HG03571 (cell line): Measurements from ENCODE around the gene POLR1A.
"Not testable (repeated sequence)": the region's sequence is repeated elsewhere in the genome, so short reads cannot be mapped to it uniquely, and the experiment has no call there.

Experiments
- ATAC-seq: cut with Tn5 transposase; IDR thresholded peaks from one replicate; pipeline ENCODE4 v1.9.1; 2021; ENCODE audit not compliant: unreplicated experiment

Gene POLR1A

DNA sequence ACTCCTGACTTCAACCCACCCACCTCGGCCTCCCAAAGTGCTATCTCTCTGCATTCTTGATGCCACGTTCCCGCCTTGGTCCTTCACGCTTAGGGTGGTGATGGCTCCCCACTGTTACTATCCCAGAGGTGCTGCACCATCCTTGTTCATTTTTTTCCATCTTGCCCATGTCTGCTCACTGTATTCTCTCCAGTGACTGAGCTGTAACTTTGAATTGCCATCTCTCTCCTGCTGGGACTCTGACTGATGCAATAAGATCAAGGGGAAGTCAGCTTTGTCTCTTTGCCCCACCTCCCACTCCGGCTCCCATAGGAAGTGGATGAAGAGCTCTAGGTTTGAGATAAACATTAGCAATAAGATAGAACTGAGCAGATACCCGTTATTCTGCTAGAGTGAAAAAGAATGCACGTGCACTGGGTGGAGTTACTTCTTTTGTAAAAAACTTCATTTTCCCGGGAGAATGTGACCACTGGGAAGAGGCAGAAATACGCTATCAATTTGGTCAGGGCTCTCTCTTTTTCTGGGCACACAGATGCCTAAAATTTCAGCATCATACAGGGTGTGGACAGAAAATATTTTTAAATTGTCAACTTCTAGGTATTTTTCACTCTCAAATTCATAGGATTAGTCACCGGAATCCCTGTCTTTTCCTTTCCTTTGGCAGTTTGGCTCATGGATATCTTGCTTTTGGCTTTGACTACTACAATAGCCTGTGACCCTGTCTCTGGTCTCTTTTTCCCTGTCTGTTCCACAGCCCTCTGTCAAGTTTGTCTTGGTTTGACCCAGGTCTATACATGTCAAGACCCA, 105.4 kb downstream of the POLR1A start:
- ATAC-seq = no peak

DNA sequence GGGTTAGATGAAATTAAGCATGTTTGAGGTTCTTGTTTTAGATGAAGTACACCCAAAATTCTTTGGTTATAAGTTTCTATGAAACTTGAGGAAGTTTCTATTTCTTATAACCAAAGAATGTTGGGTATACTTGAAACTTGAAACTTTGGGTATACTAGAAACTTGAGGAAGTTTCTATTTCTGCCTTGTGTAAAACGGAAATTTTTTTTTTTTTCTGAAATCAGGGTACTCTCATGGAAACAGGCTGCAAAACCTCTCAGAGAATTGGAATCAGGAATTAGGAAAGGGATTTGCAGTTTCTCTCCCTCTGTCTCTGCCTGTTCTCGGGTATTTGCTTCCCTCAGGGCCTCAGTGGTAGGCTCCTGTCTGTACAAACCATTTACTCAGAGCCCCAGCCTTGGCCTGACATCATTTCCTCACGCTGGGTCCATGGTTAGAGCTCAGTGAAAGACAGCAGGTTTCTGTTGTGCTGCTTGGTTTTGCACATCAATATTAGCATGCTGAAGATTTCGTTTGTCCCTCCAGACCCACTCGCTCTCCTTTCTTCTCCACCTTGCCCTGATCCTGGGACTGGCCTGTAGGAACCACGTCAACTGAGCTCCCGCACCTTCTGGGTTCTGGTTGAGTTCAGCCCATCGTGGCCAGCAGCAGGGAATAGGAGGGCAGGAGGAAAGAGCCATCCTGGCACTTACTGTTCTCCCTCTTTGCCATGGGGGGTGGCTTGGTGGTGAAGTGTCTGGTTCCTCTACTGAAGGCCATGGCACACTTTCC, 106.4 kb downstream of the POLR1A start:
- ATAC-seq = peak; percentile 69

DNA sequence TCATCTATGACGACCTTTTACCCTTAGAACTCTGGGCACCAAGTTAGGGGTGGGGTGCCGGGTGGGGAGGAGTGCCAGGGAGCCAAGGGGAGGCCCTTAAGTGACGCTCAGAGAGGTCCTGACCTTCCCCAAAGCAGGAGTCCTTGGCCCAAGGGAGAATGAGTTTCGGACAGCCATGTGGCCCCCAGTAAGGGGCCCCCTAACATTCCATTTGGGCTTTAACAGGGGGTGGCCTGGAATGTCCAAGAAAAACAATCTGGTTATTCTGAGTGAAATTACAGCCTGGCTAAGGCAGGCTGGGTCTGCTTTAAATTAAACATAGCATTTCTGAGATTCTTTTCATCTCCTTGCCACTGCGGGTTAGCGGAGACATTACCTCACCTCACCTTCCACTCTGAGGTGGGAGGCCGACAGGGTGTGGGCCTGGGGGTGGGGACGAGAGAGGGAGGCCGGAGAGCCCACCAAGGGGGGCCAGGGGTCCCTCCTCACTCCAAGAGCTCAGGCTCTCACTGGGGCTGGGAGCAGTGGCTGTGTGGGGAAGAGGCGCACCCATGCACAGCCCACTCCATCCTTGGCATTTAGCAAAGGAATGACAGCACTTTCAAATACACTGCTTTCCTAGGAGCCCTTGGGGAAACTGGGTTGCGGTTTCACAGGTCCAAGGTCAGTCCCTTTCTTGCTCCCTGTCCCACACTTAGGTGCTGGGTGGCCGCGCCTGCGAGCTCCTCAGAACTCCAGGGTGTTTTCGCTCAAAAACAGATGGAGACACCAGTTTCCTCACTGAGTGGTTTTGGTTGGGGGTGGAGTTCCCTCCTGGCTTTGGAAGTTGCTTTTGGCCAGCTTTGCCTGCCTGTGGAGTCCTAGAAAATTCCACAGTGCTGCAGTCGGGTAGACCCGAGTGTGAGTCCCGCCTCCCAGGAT, 107.4 kb downstream of the POLR1A start:
- no peak for ATAC-seq

DNA sequence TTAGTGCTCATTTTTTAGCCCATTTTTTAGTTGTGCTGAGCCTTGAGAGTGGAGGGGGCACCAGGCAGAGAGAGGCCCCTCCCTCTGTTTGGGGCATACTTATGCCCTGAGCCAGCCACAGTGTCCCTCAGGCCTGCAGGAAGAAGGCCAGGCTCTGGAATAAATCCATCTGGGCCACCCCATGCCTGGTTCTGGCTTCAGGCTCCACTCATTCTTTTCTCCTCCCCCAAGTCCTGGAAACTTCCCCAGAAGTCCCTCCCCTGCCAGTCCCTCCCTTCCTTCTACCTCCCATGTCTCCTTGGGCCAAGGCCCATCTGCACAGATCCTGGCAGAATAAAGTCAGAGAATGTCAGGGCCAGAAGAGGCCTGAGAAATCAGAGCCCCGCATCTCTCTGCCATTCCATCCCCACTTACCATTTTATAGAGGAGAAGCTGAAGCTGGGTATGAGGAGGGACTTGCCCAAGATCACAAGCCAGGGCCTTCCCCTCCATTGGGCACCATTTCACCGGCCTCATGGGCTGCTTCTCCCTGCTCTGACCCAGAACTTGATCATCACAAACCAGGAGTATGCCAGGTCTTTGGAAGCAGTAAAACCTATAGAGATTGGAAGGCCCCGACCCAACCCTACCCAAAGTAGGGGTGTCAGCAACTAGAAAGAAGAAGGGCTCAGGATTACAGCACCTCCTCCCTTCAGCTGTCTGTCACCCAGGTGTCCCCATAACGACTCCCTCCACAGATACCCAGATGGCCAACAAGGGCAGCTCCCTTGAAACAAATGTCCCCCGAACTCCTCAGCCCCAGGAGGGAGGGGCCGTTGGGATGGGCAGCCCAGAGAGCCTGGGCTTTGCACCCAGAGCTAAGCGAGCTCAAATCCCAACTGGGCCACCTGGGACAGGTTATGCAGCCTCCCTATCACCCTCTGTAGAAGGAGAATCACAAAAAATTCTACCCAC, 108.4 kb downstream of the POLR1A start:
- ATAC-seq = no peak

DNA sequence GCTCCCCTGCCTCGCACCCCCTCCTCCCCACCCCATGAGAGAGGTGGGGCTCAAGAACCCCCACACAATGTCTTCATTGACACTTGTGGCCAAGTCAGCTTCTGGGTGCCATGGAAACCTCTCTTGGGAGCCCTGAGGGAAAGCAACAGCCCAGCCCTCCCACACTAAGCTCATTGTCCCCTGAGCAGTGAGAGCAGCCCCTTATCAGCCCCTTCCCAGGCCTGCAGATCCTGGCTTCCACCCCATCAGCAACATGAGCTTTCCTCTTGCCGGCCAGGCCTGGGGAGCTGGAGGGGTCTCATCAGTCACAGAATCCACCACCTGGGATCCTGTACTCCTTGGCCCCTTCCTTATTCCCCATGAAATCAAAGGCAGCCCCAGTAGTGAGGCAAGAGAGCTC, 109.1 kb downstream of the POLR1A start:
- no peak for ATAC-seq

DNA sequence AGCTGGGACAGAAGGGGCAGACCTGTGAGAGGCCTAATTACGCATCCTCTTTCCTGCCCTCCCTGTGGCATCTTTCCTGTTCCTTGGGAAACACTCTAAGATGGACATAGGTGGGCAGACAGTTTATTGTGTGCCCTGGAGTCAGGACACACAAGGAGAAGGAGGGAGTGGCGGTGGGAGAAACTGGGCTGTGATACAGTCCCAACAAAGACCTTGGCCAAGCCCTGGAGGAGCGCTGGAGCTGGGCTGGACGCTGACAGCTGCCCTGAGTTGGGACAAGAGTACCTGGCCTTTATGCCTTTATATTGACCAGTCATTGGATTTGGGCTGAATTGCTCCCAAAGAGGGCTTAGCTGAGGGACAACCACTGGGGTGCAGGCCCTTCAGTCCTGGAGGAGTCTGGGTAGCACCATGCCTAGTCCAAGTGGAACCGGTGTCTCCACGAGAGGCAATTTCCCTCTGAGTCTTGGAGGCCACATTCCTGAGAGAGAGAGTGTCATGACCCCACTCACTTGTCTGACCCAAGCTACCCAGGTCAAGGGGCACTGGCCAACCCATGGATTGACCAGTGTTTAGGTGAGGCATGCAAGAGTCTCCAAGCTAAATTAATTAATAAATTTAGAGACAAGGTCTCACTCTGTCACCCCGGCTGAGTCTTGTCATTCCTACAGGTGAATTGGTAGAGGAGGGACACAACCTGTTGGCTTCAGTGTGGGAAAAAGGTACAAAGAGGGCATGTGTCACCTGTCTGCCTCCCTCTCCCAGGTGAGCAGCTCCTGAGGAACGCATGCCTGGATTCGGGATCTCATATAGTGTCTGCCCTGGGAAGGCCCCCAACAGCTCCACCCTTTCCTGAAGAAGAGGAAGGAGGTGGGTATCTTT, 109.8 kb downstream of the POLR1A start:
- ATAC-seq = no peak

DNA sequence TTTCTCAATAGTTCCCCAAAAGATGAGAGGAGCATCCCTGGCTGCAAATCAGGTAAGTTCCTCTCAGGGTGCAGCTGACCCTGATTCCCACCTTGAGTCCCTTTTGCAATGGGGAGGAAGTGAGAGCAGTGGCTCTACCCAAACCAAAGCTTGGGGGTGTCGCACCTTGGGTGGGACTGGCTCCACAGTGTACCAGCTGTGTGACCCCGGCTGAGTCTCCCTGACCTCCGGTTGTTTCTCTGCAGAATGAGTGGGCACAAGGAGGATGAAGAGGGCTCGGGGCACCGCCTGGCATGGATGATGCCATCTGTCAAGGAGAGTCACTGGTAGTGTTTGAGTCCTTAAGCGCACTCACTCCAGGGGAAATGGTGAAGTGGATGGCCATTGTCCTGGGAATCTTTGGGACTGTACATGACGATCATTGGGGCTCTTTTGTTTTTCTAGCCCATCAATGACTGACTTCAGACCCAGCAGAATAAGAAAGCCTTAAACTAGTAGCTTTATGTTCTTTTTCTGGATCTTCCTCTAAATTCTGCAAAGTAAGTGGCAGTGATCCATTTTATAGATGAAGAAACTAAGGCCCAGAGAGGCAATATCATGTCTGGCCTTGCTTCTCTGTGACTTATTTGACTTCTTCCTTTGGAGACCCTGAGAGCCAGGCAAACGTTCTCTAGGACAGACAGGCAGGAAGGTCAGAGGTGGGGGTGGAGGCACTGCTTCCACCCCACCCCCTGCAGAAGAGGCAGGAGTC, 110.6 kb downstream of the POLR1A start:
- no peak for ATAC-seq

DNA sequence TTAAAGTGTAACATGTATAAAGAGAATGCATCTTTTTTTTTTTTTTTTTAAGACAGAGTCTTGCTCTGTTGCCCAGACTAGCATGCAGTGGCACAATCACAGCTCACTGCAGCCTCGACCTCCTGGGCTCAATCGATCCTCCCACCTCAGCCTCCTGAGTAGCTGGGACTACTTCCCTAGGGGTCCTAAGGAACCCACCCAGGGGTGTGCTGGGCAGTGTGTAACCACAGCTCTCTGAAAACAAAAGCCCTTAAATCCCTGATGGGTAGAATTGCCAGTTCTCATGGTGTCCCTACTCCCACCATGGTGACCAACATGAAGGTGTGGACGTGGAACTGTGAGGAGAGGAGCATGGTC, 111.3 kb downstream of the POLR1A start:
- peak; percentile 6 for ATAC-seq

DNA sequence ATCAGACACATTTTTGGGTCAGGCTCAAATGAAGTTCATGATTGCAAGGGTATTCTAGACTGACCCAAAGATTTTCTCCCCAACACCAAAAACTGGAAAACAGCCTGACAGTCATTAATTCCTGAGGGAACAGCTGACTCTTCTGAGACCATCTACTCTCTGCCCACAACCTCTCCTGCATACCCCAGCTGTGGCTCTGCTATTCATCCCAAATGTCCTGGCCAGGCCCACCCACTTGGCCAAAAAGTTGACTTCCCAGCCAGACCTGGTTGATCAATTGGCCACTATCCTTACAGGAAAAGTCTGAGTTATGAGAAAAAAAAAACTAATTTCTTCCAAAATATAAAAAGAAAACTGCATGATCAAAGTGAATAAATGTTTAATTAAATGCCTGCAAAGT, 113.1 kb downstream of the POLR1A start:
- no peak for ATAC-seq

DNA sequence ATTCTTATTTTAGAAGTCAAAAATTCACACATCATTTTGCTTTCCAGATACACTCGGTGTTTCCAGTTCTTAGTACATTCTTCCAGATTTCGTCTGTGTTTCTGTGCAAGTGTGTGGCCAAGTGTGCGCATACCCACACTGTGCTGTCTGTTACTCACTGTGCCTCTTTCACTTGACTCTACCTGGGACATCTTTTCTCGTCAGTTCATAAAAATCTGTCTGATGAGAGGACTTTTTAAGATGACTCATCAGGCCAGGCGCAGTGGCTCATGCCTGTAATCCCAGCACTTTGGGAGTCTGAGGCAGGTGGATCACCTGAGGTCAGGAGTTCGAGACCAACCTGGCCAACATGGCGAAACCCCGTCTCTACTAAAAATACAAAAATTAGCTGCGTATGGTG, 113.6 kb downstream of the POLR1A start:
- ATAC-seq = not testable (repeated sequence)

DNA sequence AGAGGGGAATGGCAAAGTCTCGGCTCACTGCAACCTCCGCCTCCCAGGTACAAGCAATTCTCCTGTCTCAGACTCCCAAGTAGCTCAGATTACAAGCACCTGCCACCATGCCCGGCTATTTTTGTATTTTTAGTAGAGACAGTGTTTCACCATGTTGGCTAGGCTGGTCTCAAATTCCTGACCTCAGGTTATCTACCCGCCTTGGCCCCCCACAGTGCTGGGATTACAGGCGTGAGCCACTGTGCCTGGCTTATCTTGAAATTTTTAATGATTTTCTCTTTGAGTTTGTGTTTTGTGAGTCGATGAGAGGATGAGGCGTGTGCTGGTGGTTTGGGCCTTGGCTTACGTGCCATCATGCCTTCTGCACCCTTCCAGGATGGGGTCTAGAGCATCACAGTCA, 115.6 kb downstream of the POLR1A start:
- no peak for ATAC-seq

DNA sequence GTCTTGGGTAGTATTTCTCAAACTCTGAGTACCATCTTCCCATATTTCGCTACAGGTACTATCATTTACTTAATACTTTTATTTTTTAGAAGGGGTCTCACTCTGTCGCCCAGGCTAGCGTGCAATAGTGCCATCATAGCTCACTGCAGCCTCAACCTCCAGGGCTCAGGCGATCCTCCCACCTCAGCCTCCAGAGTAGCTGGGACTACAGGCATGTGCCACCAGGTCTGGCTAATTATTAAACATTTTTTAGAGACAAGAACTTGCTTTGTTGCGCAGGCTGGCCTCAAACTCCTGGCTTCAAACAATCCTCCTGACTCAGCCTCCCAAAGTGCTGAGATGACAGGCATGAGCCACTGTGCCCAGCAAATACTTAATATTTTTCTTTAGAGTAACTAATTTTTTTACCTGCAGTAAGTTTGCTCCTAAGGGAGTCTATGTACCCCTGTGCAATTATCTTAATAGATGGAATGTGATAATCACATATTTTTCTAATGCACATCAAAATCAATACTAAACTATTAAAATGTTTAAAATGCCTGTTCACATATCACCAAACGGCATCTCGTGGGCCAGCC, 116.3 kb downstream of the POLR1A start:
- ATAC-seq = no peak

DNA sequence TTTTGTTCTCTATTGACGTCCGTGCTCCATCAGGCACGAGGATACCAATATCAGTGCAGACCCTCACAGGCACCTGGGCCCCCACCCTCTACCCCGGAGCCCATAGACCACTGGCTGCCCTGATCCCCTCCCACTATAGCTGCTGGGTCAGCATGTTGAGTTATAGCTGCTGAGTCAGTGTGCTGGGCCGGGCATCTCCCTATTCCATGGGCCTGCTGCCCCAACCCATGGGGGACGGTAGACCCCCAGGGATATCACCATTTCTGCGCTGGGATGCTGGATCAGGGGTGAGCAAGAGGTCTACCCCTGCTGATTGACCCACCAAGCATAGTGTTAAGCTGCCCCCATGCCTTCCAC, 116.8 kb downstream of the POLR1A start:
- ATAC-seq = no peak

DNA sequence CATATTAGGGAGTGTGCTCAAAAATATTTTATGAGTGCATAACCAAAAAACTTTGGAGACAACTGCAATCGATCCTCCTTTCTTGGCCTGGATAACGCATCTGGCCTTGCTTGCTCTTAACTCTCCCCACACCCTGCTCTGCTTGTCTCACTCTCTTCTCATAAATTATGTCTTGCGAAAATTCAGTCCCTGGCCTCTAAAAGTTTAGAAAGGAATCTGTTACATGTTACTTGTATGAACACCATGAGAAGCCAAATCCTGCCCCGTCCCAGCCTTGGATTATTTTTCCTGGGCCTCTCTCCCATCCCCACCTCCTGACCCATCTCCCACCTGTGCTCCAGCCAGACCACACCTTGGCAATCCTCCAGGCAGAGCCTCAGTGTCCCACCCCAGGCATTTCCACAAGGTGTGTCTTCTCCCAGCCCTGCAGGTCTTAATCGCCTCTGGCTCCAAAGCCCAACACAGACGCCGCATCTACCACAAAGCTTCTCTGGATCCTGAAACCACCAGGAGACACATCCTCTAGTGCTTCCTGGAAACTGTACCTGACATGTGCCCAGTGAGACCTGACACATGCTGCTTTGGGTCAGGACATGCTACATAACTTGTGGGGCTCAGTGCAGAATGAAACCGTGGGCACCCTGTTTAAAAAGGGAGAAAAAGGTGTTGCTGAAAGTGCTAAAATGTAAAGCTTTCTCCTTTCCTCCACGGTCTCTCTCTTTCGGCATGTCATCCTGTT, 117.3 kb downstream of the POLR1A start:
- ATAC-seq = no peak

DNA sequence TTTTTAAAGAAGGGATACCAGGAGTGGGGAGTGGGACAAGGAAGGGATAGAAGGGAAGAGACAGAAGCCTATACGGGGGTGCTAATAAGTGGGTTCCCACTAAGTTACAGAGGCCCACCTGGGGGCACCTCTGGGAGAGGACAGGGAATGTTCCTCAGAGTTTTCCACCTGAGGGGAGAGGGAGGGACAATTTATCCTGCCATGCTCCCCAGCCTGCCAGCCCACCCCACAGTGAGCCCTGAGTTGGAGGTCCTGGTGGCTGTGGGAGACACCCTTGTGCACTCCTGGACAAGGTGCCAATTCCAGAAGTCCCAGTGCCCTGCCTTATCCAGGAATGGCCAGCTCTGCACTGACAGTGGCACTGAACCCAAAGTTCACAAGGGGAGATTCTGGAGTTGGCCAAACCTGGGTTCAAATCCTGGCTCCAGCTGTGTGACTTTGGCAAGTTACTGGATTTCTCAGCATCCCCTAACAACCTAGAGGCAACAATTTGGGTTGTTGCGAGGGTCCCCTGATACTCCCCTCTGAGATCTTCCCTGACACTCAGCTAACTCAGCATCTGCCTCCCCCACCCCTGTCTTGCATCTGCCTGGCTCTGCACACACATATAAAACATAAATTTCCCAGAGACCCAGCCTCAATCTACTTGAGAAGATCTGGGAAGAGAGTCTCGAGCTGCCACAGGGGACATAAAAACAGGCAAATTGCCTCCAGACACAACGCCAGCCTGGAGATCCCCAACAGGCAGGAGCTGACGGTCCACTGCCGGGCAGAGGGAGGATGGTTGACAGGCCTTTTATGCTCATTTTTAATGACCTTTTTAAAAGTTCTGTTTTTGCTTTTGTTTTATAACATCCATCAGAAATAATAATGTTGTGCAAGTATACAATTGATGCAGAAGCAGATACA, 118.2 kb downstream of the POLR1A start:
- ATAC-seq = no peak

DNA sequence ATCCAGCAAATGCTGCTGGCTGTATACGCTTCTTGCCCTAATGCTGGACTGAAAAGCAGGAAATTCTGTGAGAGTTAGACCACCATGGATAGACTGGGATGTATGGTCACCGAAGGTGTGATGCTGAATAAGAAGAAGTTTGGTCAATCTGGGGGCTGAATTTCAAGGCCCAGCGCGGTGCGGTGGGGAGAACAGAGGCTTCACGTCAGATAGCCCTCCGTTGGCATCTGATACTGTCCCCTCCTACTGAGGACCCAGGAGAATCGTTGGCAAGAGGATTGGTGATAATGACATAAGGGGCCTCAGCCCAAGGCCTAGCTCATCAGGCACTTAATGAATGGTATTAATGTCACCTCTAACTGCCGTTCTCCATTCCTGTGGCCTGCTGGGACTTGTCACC, 119.6 kb downstream of the POLR1A start:
- no peak for ATAC-seq

DNA sequence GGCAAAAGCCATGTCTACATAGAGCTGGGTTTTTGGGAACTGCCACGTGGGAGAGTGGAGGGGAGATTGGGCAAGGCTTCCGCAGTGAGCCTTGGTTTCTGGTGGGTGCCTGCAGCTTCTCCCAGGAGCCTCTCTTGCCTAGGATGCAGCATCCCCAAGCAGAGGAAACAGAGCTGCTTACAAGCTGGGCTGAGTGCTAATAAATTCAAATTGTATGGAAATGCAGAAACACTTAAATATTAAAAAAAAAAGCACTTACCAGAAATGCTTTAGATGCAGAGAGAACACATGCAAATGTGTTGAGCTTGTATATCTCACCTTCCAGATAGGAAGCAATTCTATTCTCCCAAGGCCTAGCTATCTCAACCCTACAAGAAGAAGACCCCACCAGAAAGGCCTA, 120.9 kb downstream of the POLR1A start:
- ATAC-seq = no peak
